SK-N-SH (cell line): Measurements from ENCODE around the gene ARRDC2.

Source experiments
- CTCF ChIP-seq: fragments of 200-600 bp; sonication (generic); IDR thresholded peaks from 2 replicates; pipeline ENCODE4 v1.6.1; 2017; ENCODE audit warnings: antibody characterized with exemption, mild to moderate bottlenecking, moderate library complexity
- EP300 ChIP-seq, 2 experiments: IDR thresholded peaks; 2 replicates each; pipeline versions ENCODE4 v1.4.0 to v1.6.1; 2012; ENCODE audit warnings: borderline replicate concordance in 1 of 2, low read depth in 1 of 2, low read length in 1 of 2
- EZH2phosphoT487 ChIP-seq: fragments of 200-600 bp; sonication (generic); IDR thresholded peaks from 2 replicates; pipeline ENCODE4 v1.6.1; 2017; ENCODE audit warnings: low read depth, mixed run types, mild to moderate bottlenecking, antibody characterized with exemption, moderate library complexity, borderline replicate concordance
- FOXM1 ChIP-seq: IDR thresholded peaks from 2 replicates; pipeline ENCODE4 v1.4.0; 2012; ENCODE audit warnings: low read depth, mild to moderate bottlenecking
- GABPA ChIP-seq: IDR thresholded peaks from 2 replicates; pipeline ENCODE4 v1.4.0; 2012; ENCODE audit warnings: low read depth, mild to moderate bottlenecking
- MEF2A ChIP-seq: IDR thresholded peaks from 2 replicates; pipeline ENCODE4 v1.4.0; 2012; ENCODE audit warnings: low read depth, borderline replicate concordance
- POLR2AphosphoS5 ChIP-seq: IDR thresholded peaks from 2 replicates; pipeline ENCODE4 v1.6.1; 2012; ENCODE audit warnings: low read depth, low read length
- RAD21 ChIP-seq: IDR thresholded peaks from 2 replicates; pipeline ENCODE4 v1.6.1; 2012; ENCODE audit warnings: mild to moderate bottlenecking, low read length

- no peak for TF ChIP-seq RAD21
- no peak for TF ChIP-seq EZH2phosphoT487
- TF ChIP-seq CTCF = no peak
- no peak for TF ChIP-seq POLR2AphosphoS5
- no peak for TF ChIP-seq GABPA
- no peak for TF ChIP-seq EP300 (IDR thresholded peaks at IDR 0.05; ENCODE audit: borderline replicate concordance in 1 of 2, low read depth in 1 of 2, low read length in 1 of 2)
- no peak for TF ChIP-seq MEF2A
- TF ChIP-seq FOXM1 = no peak
Observed at GRCh38 chr19:18059902-18060301, 51.9 kb downstream of the ARRDC2 start.
